Effector memory CD8-positive, alpha-beta T cell (primary cell): Measurements from ENCODE around the gene KIF26B.

Experiments
- ATAC-seq: fragments of 150-1000 bp; cut with Tn5 transposase; replicated peaks from 2 replicates; pipeline ENCODE4 v1.10.0; 2021; ENCODE audit warnings: mild to moderate bottlenecking, moderate library complexity
- DNase-seq, 3 experiments: peaks; one replicate each; pipeline ENCODE4 v3.0.0; 2021
- H3K27ac Mint-ChIP-seq, 2 donors: one replicate each; pipeline ENCODE4 v1.8.0; 2022; ENCODE audit warnings: mild to moderate bottlenecking in 2 of 2, mixed read lengths in 2 of 2, moderate library complexity in 2 of 2
- H3K27me3 Mint-ChIP-seq, 2 donors: one replicate each; pipeline ENCODE4 v1.8.0; 2022; ENCODE audit warnings: mixed read lengths in 2 of 2
- H3K36me3 Mint-ChIP-seq: one replicate; pipeline ENCODE4 v1.8.0; 2022; ENCODE audit warnings: mild to moderate bottlenecking, moderate library complexity, mixed read lengths; ENCODE audit not compliant: insufficient read depth
- H3K4me1 Mint-ChIP-seq, 2 donors: one replicate each; pipeline ENCODE4 v1.8.0; 2022; ENCODE audit warnings: low read depth in 2 of 2, mixed read lengths in 2 of 2
- H3K4me3 Mint-ChIP-seq, 2 donors: one replicate each; pipeline ENCODE4 v1.8.0; 2022; ENCODE audit warnings: mild to moderate bottlenecking in 2 of 2, mixed read lengths in 2 of 2, moderate library complexity in 2 of 2
- H3K9me3 Mint-ChIP-seq, 2 donors: one replicate each; pipeline ENCODE4 v1.8.0; 2022; ENCODE audit warnings: mixed read lengths in 2 of 2

The KIF26B gene

DNA sequence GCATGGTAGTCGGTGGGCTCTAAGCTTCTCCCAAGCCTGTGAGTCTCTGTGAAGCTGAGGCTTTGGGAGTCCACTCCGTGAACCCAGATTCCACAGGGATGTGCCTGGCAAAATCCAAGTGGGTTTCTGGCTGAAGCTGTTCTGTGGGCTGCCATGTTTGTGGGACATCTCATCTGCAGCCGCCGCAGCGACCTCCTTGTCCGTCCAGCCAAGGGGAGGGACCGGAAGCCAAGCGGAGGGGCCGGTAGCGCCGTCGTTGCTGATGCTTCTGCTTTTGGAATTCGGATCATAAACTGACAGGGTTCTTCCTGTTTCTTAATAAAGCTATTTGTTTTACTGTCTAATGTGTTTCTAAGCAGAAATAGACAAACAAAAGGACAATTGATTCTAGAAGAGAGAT lies 13.3 kb downstream of the KIF26B start:
- H3K4me3 Mint-ChIP-seq: no peak overlapping the region
- ATAC-seq: no peak
- no peaks in the 10 kb centered on the region for H3K4me1 Mint-ChIP-seq
- no peaks in the 10 kb centered on the region for H3K36me3 Mint-ChIP-seq
- no peak overlapping the region for H3K27ac Mint-ChIP-seq
- peaks cover 0 to 7% of the 10 kb centered on the region in 2 donors for H3K9me3 Mint-ChIP-seq
- H3K27me3 Mint-ChIP-seq: peaks cover 45 to 74% of the 10 kb centered on the region in 2 donors
- DNase-seq: no peak

DNA sequence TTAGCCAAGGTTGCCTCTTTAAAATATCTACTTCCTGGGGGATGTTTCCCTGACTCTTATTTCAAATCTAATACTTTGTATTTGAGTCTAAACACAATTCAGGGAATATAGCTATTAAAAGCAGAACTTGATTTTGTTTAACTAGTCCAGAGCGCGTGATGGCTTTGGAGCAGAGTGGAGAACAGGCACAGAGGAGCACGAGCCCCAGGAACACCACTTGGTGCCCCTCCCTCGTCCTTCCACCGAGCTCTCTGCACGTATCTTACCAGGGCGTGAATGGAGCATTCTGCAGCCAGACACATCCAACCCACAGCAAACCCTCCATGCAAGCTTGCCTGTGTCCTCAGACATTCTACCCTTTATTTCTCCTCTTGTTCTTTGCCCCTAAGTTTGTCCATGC lies 14.1 kb downstream of the KIF26B start:
- peaks cover 39 to 69% of the 10 kb centered on the region in 2 donors for H3K27me3 Mint-ChIP-seq
- H3K9me3 Mint-ChIP-seq: peaks cover 0 to 7% of the 10 kb centered on the region in 2 donors
- ATAC-seq: no peak

DNA sequence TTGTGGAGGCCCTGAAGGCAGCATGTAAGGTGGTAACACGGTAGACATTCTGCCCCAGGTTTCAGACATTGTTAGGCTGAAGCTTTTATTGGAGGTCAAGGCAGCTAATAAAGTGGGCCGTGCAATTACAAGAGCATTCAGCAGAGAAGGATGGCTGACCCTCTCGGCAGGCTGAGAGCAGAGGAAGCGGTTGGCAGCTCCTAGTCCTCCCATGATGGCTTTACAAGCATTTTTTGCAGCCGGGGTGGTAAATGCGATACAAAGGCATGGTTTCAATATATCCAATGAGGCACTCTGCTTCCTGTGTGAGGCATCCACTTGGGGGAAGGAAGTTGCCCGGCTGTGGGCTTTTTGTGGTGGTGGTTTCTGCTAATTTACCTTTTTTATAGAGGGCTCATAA lies 14.6 kb downstream of the KIF26B start:
- Mint-ChIP-seq H3K27ac (no peak overlapping the region), H3K9me3 (peaks cover 0 to 7% of the 10 kb centered on the region in 2 donors), H3K27me3 (peaks cover 34 to 65% of the 10 kb centered on the region in 2 donors), H3K4me3 (no peak overlapping the region), H3K36me3 (no peaks in the 10 kb centered on the region), H3K4me1 (no peaks in the 10 kb centered on the region)
- ATAC-seq (no peak), DNase-seq (no peak)

More for the DNA sequence above, 14.1 kb downstream of the KIF26B start:
- Mint-ChIP-seq H3K4me3 (no peak overlapping the region), H3K36me3 (no peaks in the 10 kb centered on the region), H3K4me1 (no peaks in the 10 kb centered on the region), H3K27ac (no peak overlapping the region)
- no peak for DNase-seq

DNA sequence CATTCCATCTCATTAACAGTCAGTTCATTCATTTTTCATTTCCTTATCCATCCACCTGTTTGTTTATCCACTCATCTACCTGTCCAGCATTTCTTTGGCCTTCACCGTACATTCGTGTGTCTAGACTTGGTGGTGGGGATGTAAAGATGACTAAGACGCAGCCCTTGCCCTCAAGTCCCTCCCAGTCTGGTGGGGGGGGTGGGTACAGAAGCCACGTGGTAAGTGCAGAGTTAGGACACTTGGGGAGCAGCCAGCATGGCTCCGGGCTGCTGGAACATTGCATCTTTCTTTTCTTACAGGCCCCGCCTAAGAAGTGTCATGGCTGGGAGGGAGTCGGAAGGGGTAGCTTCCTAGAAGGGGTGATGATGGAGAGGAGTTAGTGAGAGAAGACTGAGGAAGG lies 17.2 kb downstream of the KIF26B start:
- Mint-ChIP-seq H3K27ac (no peak overlapping the region), H3K9me3 (peaks cover 0 to 7% of the 10 kb centered on the region in 2 donors), H3K4me3 (no peak overlapping the region), H3K27me3 (peaks cover 11 to 41% of the 10 kb centered on the region in 2 donors), H3K36me3 (no peaks in the 10 kb centered on the region), H3K4me1 (no peaks in the 10 kb centered on the region)
- DNase-seq (no peak), ATAC-seq (no peak)

DNA sequence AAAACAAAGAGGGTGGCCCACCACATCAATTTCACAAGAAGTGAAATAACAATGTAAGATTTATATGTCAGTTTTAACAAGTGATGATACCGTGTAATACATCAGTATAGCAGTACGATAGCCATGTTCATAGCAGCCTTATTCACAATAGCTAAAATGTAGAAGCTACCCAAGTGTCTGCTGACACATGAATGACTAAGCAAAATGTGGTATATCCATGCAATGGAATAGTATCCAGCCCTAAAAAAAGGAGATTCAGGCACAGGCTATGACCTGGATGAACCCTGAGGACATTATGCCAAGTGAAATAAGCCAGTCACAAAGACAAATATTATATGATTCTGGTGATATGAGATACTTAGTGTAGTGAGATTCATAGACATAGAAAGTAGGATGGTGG lies 18.0 kb downstream of the KIF26B start:
- Mint-ChIP-seq H3K4me1 (no peaks in the 10 kb centered on the region), H3K36me3 (no peaks in the 10 kb centered on the region), H3K9me3 (peaks cover 0 to 7% of the 10 kb centered on the region in 2 donors), H3K27me3 (peaks cover 11 to 34% of the 10 kb centered on the region in 2 donors), H3K4me3 (no peak overlapping the region), H3K27ac (no peak overlapping the region)
- ATAC-seq (no peak), DNase-seq (no peak)

DNA sequence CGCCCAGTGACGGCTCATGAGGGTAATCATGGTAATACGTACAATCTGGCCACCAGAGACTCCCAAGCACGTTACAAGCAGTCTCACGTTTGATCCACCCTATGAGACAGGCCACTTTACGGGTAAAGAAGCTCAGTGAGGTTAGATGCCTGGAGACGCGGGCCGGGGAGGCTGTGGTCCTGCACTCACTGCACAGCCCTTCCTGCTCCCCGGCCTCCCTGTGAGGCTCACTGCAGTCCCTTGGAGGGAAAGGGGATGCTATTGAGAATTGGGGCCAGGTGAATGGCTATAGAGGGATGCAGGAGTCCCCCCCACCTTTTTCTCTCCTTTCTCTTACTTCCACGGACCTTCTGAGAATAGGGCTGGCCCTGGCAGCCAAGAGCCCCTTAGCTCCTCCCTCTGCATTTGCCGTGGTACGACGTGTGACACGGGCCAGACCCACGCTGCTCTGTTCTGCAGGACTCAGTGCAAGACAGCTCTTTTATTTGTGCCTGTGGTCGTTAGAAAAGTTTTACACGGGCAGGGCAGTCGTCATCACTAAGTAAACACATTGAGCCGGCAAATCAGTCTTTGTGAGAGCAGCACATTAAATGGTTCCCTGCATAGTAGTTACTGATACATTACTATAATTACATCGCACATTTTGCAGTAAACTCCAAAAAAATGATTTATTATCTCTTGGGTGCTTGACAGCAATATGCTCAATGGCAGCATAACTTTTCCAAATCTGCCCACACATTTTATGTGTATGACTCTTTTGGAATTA lies 18.8 kb downstream of the KIF26B start:
- H3K4me1 Mint-ChIP-seq: no peaks in the 10 kb centered on the region
- DNase-seq (no peak), ATAC-seq (no peak)
- H3K9me3 Mint-ChIP-seq: peaks cover 0 to 7% of the 10 kb centered on the region in 2 donors
- no peak overlapping the region for H3K27ac Mint-ChIP-seq
- H3K27me3 Mint-ChIP-seq: peaks cover 8 to 27% of the 10 kb centered on the region in 2 donors
- no peaks in the 10 kb centered on the region for H3K36me3 Mint-ChIP-seq
- H3K4me3 Mint-ChIP-seq: no peak overlapping the region

DNA sequence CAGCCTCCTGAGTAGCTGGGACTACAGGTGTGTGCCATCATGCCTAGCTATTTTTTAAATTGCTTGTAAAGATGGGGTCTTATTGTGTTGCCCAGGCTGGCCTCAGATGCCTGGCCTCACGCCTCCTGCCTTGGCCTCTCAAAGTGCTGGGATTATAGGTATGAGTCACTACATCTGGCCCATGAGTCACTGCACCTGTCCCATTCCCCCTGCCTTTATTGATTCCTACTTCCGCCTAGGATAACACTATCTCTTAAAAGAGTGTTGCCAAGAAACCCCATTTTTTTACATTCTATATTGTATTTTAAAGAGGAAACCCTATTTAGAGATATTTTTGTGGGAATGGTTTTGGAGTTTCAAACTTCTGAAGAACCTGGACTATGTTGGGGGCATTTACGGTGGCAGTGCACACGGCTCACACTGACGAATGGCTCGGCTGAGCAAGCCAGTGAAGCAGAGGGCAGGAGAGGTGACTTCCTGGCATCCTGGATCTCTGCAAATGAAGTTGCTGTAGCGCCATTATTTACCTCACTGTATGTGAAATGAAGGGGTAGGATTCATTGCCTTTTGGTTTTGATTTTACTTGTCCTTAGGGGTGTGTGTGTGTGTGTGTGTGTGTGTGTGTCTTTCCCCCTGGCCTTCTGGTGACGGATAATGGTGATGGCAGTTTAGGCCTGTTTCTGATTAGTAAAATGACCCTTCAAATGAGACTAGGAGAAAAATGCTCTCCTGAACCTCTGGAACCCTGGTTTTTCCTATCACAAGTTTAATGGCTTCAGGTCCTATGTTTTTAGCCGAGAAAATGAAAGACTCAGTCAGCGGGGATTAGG lies 22.5 kb downstream of the KIF26B start:
- H3K27me3 Mint-ChIP-seq: peaks cover 12 to 15% of the 10 kb centered on the region in 2 donors
- no peaks in the 10 kb centered on the region for H3K36me3 Mint-ChIP-seq
- peaks cover 0 to 1% of the 10 kb centered on the region in 2 donors for H3K9me3 Mint-ChIP-seq
- no peak for ATAC-seq
- no peak for DNase-seq
- H3K4me1 Mint-ChIP-seq: peaks cover 0 to 1% of the 10 kb centered on the region in 2 donors
- no peak overlapping the region for H3K27ac Mint-ChIP-seq
- no peak overlapping the region for H3K4me3 Mint-ChIP-seq

DNA sequence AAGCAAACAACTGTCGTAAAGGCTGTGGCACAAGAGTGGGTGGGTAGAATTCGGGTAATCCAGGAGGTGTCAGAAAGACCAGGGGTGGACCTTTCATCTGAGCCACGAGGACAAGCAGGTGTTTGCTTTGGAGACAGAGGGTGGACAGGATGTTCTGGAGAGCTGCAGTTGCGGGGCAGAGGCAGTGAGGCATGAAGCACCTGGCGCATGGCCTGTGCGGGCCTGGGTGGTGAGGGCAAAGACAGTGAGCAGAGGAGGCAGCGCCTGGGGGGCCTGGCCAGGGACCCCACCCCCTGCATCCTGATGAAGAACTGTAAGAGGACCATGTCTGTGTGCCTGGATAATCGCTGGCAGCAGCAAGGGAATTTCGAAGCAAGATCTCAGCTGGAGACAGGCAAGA lies 24.9 kb downstream of the KIF26B start:
- no peak overlapping the region for H3K27ac Mint-ChIP-seq
- H3K4me3 Mint-ChIP-seq: no peak overlapping the region
- peaks cover 0 to 1% of the 10 kb centered on the region in 2 donors for H3K4me1 Mint-ChIP-seq
- H3K27me3 Mint-ChIP-seq: peaks cover 6 to 27% of the 10 kb centered on the region in 2 donors
- no peak for ATAC-seq
- H3K9me3 Mint-ChIP-seq: no peaks in the 10 kb centered on the region
- H3K36me3 Mint-ChIP-seq: peaks cover 3% of the 10 kb centered on the region
- no peak for DNase-seq

DNA sequence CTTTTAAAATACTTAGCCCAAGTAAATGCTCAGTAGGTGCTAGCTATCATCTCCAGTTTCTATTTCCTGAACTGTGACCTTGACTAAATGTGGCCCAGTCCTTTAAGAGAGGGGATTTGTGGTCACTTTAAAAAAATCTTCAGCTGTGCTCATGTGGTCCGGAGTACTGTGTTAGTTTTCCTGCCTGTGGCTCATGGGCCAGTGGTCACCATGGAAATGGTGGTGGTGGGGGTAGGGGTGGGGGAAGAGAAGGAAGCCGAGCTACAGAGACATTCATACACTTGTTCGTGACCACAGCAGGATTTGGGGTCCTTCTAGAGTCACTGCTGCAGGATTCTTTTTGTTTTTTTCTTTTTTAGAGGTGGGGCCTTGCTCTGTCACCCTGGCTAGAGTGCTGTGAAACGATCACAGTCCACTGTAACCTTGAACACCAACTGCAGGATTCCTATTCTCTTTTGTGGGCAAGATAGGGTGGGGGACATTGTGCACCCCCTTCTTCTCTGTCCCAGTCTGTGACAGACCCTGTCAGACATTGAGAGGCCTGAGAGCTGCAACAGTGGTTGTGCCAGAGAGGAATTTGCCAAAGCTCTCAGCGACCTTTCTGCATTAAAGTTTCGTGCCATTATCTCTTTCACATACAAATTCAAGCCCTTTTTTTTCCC lies 25.8 kb downstream of the KIF26B start:
- ATAC-seq (no peak), DNase-seq (no peak)
- Mint-ChIP-seq H3K9me3 (no peaks in the 10 kb centered on the region), H3K4me1 (peaks cover 0 to 1% of the 10 kb centered on the region in 2 donors), H3K27ac (no peak overlapping the region), H3K36me3 (peaks cover 3% of the 10 kb centered on the region), H3K4me3 (no peak overlapping the region), H3K27me3 (peaks cover 6 to 29% of the 10 kb centered on the region in 2 donors)

DNA sequence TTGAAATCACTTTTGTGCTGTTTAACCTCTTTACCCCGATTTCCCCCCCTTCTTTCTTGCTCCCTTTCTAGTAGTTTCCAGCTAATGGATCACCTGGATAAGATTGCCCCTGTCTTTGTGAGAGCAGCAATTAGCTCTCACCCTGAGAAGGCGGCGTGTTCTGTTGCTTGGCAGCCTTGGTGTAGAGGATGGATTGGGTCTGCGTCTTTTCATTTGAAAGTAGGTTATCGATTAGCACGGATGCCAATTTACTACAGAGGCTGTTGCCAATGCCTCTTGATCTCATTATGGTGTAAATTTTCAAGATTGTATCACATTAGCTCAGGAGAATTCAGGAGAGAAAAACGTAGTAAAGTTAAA lies 26.4 kb downstream of the KIF26B start:
- peaks cover 3% of the 10 kb centered on the region for H3K36me3 Mint-ChIP-seq
- H3K27me3 Mint-ChIP-seq: peaks cover 6 to 29% of the 10 kb centered on the region in 2 donors
- H3K4me1 Mint-ChIP-seq: peaks cover 0 to 1% of the 10 kb centered on the region in 2 donors
- no peak overlapping the region for H3K27ac Mint-ChIP-seq
- no peaks in the 10 kb centered on the region for H3K9me3 Mint-ChIP-seq
- DNase-seq: no peak
- no peak for ATAC-seq
- H3K4me3 Mint-ChIP-seq: no peak overlapping the region

DNA sequence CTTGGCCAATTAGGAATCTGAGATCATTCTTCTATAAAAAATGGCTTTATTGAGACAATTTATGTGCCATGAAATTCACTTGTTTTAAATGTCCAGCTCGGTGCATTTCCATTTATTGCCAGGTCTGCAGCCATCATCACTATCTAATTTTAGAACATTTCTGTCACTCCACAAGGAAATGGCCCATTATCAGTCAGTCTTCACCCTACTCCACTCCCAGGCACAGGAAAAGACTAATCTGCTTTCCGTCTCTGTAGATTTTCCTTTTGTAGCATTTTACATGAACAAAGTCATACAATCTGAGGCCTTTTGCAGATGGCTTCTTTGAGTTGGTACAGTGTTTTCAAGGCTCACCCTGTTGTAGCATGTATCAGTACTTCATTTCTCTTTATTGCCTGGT lies 27.2 kb downstream of the KIF26B start:
- DNase-seq (no peak), ATAC-seq (no peak)
- Mint-ChIP-seq H3K27me3 (peaks cover 6 to 30% of the 10 kb centered on the region in 2 donors), H3K27ac (no peak overlapping the region), H3K36me3 (peaks cover 3% of the 10 kb centered on the region), H3K4me3 (no peak overlapping the region), H3K4me1 (peaks cover 0 to 1% of the 10 kb centered on the region in 2 donors), H3K9me3 (no peaks in the 10 kb centered on the region)

DNA sequence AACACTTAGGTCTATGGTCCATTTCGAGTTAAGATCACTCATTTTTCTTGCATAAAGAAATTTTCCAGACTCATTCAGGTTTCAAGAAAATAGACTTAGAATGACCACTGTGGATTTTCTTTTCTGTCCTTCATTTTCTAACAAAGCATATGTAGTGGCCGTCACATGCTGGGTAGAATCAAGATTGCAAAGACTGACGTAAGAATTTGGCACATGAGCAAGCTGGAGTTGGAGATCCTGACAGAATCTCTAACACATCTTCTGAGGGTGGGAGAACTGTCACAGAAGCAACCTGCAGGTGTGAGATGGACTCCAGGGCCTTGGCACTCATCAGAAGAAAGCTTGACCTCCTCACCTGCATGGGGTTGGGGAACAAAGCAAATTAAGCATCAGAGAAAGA lies 28.6 kb downstream of the KIF26B start:
- Mint-ChIP-seq H3K9me3 (no peaks in the 10 kb centered on the region), H3K4me3 (no peak overlapping the region), H3K4me1 (peaks cover 0 to 1% of the 10 kb centered on the region in 2 donors), H3K27me3 (peaks cover 14 to 39% of the 10 kb centered on the region in 2 donors), H3K27ac (no peak overlapping the region), H3K36me3 (peaks cover 3% of the 10 kb centered on the region)
- ATAC-seq (no peak), DNase-seq (no peak)

DNA sequence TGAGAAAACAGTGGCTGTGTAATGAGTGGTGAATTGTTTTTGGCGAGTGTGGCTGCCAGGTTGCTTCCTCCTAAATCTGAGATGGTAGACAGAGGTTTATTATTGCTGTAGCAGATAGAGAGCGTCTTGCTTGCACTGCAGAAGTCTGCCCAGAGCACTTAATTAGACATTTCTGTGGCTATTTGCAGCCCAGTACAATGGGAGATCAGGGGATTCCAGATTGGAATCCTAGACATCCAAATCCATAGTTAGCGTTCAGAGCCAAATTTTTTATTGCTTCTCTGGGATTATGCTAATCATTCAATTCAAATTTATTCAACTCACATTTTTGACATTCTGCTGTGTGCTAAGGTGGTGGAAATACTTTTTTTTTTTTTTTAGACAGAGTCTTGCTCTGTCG lies 30.0 kb downstream of the KIF26B start:
- ATAC-seq (no peak), DNase-seq (no peak)
- Mint-ChIP-seq H3K36me3 (peaks cover 3% of the 10 kb centered on the region), H3K4me3 (no peak overlapping the region), H3K27me3 (peaks cover 19 to 31% of the 10 kb centered on the region in 2 donors), H3K27ac (no peak overlapping the region), H3K9me3 (no peaks in the 10 kb centered on the region), H3K4me1 (peaks cover 0 to 1% of the 10 kb centered on the region in 2 donors)
